GM21528 (cell line): Measurements from ENCODE around the gene PRSS56.

ENCODE experiments used
- ATAC-seq: cut with Tn5 transposase; IDR thresholded peaks from one replicate; pipeline ENCODE4 v1.9.1; 2021; ENCODE audit warnings: mild to moderate bottlenecking, moderate library complexity; ENCODE audit not compliant: unreplicated experiment, low FRiP score

PRSS56 gene

DNA sequence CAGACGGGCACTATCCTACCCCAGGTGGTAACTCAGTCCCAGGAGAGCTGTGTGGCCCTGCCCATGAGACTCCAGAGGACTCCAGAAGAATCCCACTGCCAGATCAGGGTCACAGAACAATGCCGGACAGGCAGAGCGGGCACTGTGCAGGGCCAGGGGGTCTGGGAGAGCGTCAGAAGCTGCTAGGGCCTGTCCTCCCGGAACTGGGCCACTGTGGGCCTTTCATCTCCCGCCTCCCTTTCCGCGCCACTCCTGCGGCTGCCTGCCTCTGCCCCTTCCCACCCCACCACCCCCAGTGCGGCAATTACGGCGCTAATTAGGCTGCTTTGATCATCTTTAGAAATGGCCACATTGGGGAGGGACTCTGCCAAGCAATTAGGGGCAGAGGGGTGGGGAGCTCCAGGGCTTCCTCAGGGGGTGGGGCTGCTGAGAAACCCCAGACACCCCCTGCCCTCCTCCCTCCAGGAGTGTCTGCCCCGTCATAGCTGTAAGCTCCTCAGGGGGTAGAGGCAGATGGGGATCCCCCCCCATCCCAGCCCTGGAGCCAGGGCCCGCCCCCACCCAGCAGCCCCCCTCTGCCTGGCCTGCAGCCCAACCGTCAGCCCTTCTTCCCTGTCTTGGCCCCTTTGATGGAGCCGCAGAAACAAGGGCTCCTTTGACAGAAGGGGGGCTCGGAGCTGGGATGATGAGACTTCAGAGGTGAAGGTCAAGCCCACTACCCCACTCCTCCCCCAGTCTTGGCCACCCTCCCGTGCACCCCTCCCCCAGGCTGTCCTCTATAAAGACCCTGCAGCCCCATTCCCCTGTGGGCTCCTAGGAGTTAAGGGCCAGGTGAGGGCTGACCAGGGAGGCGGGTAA, at the start of gene PRSS56:
TSS of gene PRSS56 (plus strand) at position 808 of the 858 bp plus-strand sequence. CDS start 211 bp downstream, outside the sequence.
- ATAC-seq = no peak

DNA sequence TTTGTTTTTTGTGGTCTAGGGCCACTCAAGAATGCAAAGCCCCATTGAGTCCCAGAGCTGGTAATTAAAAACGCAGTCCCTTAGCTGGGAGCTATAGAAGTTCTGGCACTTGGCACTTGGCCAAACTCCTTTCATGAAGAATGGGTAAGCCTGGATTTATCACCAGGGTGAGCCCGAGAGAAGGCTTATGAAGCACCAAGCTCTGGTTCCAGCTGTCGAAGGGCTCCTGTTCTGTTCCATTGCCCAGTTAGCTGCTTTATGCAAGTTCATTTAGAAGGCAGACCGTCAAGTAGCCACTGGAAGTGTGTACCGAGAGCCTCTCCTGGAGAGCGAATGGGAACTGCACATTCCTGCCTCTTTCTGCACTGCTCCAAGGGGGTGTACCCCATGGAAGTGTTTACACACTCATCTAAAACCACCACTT, 46.7 kb upstream of the PRSS56 start:
- ATAC-seq = no peak

DNA sequence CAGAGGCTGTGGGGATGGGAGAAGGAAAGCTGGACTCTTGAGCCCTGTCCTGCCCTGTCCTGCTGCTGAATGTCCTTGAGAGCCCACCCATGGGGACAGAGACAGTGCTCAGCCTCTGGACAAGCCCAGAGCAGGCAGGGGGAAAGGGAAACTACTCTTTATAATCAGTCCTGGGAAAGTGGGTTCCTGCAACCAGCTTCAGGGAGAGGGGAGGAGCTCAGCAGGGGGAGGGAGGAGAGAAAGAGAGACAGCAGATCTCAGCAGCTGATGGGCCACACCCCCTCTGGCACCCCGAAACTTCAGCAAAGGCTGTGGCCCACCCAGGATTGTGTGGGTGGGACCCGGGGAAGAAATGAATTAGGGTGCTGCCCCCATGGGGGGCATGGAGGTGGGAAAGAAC, 44.1 kb upstream of the PRSS56 start:
- ATAC-seq = no peak

DNA sequence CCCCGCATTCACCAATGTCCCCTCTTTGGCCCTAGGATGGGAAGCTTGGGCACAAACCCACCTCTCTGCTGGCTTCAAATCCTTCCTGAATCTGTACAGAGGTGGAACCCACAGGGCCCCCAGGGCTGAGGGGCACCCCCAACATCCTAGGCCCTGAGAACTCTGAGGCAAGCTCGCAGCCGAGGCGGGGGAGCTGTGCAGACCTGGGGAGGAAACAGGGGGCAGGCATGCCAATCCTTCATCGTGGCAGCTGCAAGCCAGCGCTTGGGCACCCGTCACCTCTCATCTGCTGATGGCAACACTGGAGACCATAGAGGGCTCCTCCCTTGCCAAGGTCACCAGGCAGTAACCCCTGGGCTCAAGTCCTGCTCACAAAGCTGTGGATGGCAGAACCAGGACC, 43.4 kb upstream of the PRSS56 start:
- no peak for ATAC-seq

DNA sequence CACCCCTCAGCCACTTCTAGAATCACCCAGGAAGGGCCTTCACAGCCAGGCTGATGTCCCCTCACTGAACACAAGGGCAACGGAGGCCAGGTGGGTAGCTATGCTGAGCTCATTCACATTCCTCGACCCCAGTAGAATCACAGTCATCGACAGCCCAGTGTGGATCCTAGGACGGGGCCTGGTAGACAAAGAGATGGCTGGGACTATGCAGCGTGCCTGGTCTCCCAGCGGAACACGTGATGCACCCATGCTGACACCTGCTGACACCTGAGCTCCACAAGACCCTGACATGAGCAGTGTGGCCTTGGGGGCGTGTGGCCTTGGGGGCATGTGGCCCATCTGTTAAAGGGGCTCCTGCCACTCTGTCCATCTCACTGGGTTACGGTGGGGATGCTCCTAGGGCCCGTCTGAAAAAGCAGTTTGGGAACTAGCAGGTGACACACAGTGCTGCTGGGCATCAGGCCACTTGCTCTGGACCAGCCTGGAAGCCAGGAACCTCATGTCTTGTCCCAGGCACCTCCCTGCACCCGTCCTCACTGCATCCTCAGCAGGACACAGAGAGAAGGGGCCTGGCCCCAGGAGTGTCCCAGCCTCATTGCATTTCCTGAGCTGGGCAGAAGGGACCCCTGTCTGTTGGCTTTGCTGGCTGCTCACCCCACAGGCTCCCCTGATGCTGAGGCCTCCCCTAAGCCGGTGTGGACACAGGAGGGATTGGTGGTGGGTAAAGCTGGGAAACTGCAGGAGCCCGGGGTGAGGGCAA, 42.3 kb upstream of the PRSS56 start:
- no peak for ATAC-seq

DNA sequence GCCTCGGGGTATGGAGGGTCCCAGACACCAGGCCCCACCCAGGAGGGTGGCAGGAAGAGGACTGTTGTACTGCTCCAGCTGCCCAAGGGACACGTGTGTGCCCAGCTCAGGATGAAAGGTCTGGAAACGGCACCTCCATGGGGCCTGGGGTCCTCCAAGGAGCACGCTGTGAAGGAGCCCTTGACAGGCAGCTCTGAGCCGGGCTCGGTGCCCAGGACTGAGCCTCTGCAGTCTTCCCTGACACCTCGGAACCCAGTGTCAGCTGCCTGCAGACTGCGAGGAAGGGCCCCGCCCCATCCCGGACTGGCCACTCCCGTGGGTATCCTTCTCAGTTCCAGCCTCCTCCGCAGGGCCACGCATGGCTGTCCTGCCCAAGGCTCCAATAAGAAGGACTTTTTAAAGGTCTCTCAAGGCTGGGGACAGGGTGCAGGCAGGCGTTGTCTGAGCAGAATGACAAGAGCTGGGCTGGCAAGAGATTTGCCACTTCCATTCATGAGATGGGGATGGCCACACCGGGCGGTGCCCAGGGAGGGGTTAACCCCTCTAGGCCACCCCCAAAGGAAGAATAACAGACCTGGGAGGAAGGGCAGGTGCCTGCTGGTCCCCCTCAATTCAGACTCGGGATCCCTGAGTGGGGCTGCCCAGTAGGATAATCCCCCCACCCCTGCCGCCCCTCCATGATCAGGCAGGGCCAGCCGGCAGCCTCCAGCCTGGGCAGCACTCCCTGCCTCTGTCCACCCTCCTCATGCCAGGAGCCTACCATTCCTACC, 41.4 kb upstream of the PRSS56 start:
- no peak for ATAC-seq

DNA sequence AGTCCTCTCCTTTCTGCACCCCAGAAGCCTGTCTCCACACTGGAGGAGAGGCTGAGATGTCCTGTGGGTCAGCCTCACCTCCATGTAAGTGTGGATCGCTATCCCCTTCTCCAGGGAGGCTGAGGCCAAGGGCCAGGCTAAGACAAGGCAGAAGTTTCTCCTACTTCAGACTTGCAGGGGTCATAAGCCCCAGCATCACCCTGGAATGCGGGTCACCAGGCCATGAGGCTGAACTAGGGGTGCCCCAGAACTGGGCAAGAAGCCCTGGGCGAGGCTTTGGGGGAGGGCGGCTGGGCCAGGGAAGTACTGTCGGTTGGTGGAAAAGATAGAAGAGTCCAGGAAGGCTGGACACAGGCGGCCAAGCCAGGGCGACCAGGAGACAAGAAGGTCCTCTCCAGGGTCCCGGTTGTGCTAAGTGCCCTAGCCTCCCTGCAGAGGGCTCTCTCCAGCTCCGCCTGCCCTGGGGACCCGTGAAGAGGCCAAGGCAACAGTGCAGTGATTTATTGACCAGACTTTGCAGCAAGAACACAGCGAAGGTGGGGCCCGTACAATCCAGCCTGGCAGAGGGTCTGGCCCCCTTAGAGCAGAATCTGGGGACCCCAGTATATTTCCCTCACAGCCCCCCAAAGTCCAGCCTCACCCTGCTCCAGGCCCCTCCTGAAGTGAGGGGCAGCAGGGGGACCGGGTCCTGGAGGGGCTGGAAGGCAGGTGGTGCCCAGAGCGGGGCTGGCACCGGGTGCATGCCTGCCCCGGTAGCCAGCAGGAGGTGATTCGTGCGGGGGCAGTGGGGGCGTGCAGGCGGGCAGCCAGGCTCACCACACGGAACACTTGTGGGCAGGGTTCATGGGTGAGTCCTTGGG, 40.6 kb upstream of the PRSS56 start:
- ATAC-seq = no peak

DNA sequence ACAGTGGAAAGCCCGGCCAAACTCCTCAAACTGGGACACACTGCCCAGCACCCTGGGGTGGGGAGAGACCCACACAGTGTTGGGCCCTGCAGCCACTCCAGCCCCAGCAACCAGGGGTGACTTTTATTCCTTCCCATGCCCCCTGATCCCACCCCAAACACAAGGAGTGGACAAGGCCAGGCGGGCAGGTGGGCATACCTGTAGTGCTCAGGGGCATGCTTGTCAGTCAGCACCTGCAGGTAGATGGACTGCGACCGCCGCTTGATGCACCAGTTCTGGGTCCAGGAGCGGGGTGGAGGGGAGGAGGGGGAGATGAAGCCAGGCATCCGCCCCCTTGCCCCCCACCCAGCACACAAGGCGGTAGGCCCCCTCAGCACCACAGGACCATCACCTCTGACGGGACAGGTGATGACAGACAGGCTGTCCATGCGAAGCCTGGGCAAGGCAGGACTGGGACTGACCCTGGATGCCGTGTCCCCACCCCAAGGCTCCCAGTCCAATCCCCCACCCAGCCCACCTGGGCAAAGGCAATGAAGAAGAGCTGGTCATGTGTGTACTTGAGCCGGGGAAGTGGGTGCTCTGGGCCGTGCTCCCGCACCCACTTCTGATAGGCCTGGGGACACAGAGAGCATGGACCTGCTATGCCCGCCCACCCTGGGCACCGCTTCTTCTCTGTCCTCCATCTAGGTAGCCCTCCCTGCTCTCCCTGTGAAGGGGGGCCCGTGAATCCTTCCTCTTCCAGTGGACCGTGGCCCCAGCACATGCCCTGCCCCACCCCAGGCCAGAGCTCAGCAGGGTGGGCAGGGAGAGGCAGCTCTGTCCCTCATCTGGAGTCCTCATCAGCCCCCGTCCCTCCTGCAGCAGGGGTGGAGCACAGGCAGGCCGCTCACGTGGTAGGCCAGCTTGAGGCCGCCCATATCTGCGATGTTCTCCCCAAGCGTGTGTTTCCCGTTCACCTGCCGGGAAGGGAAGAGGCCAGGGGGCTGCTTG, 39.7 kb upstream of the PRSS56 start:
- ATAC-seq = no peak

DNA sequence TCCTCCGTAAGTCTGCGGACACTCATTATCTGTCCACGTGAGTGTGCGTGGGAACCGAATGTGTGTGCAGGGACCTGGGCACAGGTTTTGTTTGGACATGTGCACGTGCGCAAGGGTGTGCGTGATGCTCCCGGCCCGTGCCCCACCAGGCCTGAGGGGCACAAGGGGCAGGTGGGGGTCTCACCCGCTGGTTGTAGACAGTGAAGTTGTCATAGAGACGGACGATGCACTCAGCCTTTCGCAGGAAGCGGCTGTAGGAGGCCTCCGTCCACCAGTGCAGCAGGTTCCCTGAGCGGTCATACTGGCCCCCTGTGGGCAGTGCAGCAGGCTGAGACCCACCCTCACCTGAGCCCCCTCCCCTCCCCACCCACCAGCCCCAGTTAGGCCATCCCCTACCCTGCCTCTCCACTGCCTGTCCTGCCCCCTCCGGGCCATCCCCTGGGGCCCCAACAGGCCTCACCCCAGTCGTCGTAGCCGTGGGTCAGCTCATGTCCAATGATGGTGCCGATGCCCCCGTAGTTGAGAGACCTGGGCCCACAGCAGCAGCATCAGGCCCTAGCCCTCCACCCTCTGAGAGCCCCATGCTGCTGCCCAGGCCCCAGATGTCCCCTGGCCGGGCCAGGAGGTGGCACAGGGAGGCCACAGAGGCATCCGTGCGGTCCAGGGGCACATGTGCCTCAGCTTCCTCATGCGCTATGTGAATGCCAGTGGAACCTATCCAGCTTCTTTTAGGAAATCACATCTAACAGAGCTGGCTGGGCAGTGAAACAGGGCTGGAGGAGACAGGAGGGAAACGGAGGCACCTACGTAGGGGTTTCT, 38.7 kb upstream of the PRSS56 start:
- no peak for ATAC-seq

DNA sequence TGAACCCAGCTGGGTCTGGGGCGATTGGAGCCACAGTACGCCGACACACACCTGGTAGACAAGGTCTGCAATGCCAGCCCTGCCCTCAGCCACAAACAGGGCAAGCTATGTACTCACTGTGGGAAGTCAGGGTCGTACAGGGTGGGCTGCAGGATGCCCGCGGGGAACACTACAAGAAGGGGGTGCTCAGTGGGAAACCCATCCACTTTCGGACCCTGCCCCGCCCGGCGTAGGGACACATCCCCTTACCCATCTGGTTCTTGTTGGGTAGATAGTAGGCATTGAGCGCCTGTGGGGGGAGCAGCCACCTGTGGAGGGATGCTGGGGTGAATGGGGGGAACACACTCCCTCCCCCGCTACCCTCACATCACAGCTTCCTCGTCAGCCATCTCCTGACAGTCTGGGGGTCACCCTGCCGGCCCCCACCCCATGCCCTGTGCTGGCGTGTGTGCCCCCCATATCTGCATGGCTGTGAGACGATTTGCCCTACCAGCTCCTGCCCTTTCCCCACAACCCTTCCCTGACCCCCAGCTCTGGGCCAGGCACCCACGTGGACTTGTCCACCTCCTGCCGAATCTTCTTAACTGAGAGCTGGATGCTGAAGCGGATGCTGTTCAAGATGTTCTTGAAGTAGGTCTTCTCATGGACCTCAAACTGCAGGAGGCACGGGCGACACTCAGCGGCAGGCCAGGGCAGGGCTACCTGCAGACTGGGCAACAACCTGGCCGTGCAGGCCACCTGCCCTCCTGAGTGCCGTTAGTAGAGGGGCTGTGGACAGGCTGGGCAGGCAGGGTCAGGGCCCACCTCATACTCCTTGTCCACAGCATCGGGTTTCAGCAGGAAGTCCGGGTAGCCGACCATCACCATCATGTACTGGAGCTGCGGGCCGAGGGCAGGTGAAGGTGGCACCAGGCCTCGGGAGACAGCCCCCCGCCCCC, 37.6 kb upstream of the PRSS56 start:
- no peak for ATAC-seq

DNA sequence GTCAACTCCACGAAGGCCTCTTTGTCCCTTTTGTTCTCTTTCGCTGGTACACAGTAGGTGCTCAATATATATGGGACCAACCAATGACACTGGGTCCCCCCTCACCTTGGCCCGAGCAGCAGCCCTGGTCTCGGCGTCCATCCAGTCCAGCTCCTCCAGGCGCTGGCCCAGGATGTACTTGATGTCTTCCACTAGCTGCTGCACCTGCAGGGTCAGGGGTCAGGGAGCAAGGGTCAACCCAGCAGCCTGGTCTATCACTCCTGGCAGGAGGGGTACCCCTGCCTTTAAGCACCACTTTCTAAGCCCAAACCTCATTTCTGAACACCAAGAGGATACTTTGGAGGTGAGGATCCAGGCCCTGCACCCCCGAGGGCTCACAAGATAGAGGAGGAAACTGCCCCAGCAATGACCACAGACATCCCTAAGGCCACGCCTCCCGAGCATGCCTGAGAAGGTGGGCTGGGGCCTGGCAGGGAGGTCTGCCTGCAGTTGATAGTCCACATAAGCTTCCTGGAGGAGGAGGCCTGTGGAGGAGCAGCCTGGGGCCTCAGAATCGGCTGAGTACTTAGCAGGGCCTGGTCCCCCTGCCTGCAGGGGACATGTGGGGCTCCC, 36.8 kb upstream of the PRSS56 start:
- no peak for ATAC-seq

DNA sequence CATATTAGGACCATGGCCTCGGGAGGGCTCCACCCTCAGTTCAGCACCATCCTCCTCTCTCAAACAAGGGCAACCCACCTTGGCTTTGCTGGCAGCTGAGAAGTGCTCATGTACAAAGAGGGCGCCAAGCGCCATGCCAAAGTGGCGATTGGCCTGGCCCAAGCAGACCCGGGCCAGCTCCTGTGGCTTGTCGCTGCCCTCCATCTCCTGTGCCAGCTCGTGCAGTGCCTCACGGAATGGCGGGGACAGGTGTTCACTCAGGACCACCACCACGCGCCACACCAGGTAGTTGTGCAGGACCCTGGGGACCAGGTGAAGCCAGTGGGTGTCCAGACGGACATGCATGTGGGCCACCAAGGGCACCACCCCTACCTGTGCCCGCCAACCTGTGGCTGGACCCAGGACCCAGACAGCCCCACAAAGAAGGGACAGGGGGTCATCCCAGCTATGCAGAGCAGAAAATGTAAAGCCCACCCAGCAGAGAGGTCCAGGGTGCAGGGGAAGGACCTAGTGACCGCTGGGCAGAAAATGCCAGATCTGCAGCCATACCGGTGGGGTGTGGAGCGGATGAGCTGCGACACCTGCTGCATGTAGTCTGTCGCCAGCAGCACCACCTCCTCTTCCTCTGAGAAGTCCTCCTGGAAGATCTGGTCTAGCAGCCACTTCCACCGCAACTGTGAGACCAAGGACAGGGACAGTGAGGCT, 36.1 kb upstream of the PRSS56 start:
- no peak for ATAC-seq

DNA sequence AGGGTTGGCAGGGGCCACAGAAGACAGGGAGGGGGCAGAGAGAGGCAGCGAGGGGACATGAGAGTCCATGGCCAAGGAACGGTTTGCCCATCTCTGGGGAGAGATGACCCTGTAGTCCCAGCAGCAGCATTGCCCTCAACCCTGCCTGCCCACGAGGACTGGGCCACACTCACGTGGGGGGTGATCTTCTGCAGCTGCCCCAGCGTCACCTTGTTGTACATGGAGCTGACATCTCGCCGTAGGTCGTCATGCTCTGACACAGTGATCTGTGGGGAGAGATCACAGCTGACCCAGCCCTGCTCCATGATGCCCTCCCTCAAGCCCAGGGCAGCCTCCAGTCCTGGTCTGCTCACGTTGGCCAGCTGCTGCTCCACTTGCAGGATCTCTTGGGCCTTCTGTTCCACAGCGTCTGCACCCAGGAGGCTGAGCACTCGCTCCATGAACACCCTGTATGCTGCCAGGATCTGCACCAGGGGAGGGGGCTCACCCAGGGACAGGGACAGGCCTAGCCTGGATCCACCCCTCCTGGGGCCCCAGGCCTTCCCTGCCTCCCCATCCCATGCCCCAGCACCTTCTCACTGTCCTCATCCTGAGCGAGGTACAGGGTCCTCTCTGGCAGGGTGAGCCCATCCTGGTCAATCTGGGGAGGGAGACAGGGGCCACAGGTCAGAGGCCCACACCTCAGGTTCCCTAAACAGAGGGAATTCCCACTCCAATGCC, 35.4 kb upstream of the PRSS56 start:
- no peak for ATAC-seq

DNA sequence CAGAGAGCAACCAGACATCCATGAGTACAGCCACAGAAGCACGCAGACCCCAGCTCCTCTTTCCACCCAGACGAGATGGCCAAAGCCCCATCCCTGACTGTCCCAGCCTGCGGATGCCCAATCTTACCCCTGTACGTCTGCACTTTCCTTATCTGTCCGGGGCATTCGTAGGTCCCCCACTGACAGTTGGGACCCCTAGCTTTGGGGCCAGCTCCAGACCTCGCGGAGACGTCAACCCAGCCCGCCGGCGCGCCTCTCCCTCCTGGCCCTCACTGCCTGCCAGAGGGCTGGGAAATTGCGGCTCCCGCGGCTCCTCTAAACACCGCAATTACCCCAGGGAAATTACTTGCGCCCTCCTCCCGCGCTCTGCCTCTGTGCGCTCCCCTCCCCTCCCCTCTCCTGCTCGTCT, 34.8 kb upstream of the PRSS56 start:
- no peak for ATAC-seq
